HG03354 (cell line): ENCODE data around the gene HIVEP2.
"Not testable (repeated sequence)": the region's sequence is repeated elsewhere in the genome, so short reads cannot be mapped to it uniquely, and the experiment has no call there.

ENCODE experiments used
- ATAC-seq: cut with Tn5 transposase; IDR thresholded peaks from one replicate; pipeline ENCODE4 v1.9.1; 2021; ENCODE audit warnings: mild to moderate bottlenecking; ENCODE audit not compliant: unreplicated experiment, poor library complexity, severe bottlenecking

Gene HIVEP2, protein sequence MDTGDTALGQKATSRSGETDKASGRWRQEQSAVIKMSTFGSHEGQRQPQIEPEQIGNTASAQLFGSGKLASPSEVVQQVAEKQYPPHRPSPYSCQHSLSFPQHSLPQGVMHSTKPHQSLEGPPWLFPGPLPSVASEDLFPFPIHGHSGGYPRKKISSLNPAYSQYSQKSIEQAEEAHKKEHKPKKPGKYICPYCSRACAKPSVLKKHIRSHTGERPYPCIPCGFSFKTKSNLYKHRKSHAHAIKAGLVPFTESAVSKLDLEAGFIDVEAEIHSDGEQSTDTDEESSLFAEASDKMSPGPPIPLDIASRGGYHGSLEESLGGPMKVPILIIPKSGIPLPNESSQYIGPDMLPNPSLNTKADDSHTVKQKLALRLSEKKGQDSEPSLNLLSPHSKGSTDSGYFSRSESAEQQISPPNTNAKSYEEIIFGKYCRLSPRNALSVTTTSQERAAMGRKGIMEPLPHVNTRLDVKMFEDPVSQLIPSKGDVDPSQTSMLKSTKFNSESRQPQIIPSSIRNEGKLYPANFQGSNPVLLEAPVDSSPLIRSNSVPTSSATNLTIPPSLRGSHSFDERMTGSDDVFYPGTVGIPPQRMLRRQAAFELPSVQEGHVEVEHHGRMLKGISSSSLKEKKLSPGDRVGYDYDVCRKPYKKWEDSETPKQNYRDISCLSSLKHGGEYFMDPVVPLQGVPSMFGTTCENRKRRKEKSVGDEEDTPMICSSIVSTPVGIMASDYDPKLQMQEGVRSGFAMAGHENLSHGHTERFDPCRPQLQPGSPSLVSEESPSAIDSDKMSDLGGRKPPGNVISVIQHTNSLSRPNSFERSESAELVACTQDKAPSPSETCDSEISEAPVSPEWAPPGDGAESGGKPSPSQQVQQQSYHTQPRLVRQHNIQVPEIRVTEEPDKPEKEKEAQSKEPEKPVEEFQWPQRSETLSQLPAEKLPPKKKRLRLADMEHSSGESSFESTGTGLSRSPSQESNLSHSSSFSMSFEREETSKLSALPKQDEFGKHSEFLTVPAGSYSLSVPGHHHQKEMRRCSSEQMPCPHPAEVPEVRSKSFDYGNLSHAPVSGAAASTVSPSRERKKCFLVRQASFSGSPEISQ (N-terminal part only)

DNA sequence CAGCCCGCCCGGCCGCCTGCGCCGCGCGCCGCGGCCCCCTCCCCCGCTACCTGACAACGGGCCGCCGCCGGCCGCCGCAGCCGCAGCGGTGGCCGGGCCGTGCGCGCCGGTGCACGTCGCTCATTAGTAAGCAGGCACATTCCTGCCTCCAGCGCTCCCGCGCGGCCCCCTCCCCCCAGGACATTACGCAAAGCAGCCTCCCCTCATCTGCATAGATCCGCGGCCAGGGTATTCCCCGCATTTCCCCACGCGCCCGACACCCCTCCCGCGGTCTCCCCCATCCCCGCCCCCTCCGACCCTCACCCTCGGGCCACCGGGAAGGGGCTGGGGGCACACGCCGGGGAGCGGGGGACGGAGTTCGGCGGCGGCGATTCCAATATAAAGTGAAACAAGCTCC is at the start of gene HIVEP2:
HIVEP2 (minus strand) TSS at position 128 of the 397 bp plus-strand sequence. CDS start 170,438 bp downstream, outside the sequence.
- peak; percentile 26 for ATAC-seq

DNA sequence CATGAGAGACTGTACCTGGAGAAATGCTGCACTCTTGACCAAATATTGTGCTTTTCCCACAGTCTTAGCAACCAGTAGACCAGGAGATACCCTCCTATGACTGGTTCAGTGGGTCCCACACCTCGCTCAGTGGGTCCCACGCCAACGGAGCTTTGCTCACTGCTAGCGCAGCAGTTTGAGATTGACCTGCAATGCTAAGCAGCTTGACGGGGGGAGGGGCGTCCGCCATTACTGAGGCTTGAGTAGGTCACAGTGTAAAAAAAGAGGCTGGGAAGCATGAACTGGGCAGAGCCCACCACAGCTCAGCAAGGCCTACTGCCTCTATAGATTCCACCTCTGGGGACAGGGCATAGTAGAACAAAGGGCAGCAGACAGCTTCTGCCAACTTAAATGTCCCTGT is 49.0 kb upstream of the HIVEP2 start:
- ATAC-seq: no peak

DNA sequence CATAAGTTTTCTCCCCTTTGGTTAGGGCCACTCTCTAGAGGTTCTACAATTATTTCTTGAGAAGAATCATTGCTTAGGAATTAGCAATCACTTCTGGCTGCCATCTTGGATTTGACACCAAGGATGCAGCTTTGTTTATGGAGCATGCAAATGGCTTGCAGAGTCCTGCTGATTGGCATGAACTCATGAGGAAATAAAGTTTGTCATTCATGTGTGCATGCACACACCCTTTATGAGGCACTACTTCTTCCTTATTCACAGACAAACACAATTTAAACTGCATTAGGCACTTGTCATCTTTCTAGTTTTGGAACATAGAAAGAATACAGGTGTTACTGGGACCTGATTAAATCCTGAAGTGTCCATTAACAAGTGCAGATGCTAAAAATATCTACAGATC is 42.5 kb upstream of the HIVEP2 start:
- ATAC-seq: no peak

DNA sequence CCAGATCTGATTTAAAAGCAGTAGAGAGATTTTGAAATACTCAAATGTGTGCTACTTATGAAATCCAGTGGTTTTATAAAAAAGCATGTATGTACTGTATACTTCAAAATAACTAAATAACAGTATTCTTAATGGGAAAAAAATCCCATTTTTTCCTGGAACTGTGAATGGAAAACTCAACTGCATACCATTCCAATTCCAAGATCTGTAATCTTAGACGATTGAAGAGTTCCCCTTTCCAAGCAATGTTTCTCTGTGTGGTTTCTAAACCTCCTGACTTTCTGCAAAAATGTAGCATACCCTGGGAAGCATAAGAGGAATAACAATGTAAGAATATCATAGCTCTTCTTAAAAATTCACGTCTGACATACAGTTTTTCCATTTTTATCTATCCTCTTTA is 40.3 kb upstream of the HIVEP2 start:
- ATAC-seq: no peak

DNA sequence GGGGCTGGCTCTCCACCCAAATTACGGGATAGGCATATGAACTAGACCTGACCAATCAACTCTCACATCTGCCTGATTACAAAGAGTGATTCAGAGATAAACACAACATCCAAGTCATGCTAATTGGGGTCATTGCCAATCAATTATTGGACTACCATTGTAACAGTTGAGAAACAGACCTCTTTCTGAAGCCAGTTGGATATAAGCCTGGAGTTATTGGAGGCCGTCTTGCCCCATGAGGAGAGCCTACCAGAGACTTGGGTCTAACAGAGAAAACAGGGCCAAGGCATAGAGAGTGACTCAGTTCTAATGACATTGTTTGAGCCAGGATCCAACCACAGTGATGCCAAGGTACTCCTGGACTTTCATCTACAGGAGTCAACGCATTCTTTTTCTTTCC is 39.4 kb upstream of the HIVEP2 start:
- ATAC-seq: no peak

DNA sequence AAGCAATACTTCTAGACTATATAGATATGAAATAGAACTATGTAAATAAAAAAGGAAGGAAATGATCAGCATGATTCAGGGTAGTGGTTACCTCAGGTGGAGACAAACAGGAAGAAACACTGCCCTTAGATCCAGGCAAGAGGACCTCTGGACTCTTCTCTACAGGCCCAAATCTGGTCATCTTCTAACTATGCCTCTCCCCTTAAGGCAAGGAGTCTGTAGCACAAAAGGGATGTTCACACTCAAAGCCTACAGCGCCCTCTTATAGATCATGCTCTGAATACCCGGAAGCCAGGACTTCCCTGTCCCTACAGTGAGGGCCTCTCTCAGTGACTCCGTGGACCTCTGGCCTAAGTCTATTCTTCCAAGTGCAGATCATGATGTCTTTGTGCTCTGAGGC is 30.4 kb upstream of the HIVEP2 start:
- ATAC-seq: no peak

DNA sequence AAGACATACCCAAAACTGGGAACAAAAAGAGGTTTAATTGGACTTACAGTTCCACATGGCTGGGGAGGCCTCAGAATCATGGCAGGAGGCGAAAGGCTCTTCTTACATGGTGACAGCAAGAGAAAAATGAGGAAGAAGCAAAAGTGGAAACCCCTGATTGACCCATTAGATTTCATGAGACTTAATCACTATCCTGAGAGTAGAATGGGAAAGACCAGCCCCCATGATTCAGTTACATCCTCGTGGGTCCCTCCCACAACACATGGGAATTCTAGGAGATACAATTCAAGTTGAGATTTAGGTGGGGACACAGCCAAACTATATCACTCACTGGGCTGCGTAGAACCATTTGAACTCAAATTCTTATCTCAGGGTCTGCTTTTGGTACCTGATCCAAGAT is 26.0 kb upstream of the HIVEP2 start:
- not testable (repeated sequence) for ATAC-seq

DNA sequence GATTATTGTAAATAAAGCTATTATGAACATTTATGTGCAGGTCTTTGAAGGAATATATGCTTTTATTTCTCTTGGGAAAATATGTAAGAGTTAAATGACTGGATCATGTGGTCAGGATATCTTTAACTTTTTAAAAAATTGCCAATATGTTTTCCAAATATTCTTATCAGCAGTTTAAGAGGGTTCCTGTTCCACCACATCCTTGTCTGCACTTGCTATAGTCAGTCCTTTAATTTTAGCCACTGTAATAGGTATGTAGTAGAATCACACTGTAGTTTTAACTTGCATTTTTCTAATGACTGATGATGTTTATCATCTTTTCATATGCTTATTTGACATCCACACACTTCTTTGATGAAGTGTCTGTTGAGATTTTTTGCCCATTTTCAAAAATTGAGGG is 23.6 kb upstream of the HIVEP2 start:
- no peak for ATAC-seq

DNA sequence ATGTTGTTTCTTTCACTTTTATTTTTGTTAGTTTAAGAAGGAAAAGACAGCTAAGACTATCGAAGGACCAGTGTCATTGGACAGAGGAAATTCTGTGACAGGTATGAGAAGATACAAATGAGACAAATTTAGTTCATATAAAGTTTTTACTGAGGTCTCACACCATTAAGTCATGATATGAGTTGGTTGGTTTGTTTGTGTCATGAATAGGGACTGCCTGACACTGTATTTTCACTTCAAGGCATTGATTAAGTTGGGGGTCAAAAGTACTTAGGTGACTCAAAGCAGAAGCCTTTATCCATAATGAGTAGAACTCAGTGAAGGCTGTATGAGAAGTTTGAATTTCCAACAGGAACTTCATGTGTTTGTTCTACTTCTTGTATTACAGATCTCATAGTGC is 21.3 kb upstream of the HIVEP2 start:
- ATAC-seq: no peak

DNA sequence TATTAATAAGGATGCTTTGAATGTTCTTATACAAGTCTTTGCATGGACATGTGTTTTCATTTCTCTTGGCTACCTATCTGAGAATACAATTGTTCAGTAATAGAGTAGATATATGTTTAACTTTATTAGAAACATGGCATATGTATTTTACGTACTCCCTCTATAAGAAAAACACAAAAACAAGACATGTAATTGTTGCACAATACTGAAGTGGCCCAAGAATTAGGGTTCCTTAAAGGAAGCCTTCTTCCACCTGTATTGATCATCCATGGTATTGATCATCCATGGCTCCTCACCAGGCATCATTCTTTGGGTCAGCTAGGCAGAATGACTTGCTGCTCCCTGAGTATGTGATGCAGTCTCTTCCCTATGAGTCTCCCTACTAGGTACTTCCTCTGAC is 20.2 kb upstream of the HIVEP2 start:
- no peak for ATAC-seq

DNA sequence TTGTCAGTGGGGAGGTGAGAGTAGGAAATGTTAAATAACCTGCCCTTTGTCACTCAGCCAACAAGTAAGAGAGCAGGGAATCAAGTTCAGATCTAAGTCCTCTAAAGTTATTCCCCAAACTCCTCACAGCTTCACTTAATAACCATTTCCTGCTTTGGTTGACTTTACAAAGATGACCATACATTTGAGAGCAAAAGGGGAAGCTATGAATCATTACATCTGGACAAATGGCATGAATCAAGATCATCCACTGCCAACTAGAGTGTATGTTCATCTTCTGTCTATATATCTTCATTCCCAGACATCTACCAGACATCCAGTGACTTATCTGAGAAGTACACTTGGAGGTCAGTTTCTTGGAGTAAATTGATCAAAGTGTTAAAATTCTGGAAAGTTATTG is 15.1 kb upstream of the HIVEP2 start:
- no peak for ATAC-seq

DNA sequence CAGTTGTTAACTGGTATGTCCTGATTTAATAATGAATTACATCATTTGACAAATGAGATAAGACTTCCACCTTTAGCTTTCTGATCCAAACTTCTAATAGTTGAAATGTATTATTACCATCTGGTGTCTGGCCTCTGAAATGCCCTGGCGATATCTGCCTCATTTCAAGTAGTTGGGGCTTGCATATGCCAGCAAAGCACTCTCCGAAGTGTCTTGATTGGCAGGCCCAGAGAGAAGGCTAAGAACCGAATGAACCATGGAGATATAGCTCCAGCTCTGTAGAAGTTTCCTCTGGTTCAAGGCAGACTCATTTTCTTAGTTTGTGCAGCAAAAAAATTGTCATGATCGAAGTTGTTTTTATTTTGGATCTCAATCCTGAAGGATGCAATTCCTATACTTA is 13.4 kb upstream of the HIVEP2 start:
- no peak for ATAC-seq

DNA sequence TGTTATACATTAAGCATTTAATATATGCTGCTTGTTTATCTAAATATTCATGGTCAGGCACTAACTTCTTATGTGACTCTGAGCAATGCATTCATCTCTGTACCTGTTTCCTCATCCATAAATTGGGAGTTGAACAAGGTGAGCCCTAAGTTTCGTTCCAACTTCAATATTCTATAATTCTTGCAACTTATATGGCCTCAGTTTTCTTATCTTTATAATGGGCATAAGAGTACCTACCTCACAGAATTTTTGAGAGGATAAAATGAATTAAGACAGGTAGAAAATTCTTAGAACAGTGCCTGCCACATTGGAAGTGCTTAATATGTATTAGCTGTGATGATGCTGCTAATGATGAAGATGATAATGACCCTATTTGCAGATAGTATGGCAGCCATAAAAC is 11.8 kb upstream of the HIVEP2 start:
- no peak for ATAC-seq

DNA sequence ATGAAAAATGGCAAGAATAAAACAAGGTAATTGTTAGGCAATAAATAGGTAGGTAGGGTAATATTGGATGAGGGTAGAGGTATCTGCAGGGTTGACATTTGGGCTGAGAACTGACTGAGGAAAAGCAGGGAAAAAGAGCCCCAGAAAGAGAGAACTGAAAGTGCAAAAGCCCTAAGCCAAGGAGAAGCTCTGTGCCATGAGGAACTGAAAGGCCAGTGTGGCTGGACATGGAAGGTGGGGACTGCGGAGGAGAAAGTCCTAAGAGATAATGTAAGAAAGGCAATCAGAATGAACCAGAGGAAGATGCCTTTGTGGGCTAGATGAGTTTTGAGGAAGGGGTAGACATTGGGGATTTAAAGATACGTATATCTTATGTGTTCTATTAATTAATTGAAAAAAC is 9.9 kb upstream of the HIVEP2 start:
- no peak for ATAC-seq

DNA sequence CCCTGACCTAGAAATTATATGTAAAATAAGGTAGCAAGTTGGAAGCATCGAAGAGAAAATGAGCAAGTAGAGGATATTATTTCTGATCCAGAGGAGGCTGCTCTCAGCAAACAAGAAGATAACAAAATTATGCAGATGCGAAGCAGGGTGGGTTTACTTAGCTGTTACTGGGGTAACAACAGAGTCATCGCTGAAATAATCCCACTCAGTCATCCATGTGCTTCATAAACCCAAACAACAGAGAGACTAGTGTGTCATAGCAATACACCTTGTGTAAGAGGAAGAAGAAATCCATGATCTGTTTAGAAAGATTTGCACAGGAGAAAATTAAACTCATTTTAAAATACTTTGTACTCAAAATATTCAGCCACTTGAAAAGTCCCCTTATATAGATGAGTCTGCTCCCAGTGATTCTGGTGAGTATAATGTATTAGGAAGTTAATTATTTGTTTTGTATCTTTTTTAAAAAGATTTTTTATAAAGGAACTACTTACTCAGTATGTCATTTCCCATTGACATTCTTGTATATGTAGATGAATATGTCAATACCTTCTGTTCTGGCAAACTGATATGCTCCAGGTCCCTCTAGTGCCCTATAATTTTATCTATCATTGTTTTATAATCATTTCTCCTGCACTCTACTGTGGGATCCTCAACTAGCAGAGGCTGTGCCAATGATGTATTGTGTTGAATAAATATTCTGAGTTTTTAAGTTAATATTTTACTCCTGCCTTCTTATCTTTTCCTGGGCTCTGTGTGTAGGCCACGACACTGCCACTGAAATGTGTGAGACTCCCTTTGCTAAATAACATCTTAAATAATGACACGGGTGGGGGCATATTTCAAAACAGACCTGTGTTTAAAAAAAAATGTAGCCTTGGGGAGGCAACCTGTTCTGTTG is 8.6 kb upstream of the HIVEP2 start:
- no peak for ATAC-seq

DNA sequence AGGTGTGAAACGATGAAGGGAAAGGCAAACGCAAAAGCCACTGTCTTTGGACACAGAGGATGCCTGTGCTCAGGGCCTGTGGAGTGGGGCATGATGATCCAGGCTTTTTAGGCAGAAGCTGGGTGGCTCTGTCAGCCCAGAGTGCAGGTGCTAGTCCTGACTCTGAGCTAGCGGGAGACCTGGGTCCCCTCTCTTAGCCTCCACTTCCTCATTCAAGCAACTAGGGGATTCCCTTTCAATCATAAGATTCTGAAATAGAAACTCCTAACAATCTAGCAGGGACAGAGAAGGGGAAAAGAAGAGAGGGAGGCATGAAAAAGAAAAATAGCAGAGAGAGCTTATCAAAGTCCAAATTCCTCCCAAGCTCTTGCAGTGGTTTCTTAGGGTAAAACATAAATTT is 7.6 kb upstream of the HIVEP2 start:
- peak; percentile 64 for ATAC-seq

DNA sequence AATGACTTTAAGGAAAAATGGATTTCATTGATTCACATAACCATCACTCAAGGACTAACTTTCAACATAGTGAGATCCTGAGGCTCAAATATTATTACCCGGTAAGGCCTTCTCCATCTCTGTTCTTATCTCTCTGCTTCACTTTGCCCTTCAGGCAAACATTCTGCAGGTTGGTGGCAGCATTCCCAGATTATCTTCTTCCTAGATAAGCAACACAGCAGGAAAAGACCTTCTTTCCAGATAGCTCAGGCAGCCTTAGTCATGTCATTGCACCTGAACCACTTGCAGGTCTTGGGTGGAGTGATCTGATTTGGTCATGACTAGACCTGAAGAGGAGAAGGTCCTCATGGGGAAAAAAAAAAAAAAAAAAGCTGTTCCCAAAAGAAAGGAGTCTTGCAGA is 5.3 kb upstream of the HIVEP2 start:
- no peak for ATAC-seq

DNA sequence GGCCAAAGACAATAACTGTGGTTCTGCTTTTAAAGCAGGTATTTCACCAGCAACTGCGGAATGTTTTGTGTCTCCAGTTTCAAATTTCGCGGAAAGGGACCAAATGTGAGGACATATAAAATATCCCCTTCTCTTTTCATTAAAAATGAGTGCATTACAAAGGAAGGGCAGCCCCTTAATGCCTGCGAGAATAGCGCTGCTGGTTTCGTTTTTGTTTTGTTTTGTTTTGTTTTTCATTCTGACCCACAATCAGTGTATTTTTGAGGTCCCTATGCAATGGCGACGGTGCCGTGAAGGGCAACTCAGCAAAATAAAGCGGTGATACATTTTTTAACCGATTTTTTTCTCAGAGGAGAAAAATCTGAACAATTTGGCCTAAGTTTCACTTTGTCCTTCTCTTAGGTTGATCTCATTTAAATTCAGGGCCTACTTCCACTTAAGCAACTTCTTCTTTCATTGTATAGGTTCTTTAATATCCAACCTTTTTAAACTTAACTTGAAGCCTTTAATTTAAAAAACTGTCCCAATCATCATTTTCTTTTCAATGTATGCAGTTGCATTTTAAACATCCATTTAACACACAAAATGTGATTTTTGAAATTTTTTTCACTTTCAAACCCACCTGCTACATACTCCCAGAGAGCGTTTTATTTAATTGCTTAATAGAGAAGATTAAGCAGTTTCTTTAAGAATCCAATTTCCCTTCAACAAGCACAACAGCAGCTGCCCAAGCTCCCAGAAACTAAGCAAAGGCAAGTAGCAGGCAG is 2.9 kb upstream of the HIVEP2 start:
- ATAC-seq: peak; percentile 33
